SU-DHL-6 (cell line): ENCODE measurements around the gene HDAC2.
A peak's percentile ranks its signal among the peaks of the same experiment; 100 is the strongest.

Experiments
- EZH2phosphoT487 ChIP-seq: fragments of 200-600 bp; sonication (generic), shearing (Covaris generic); conservative IDR thresholded peaks from 2 replicates; pipeline ENCODE4 v1.6.1; 2018; ENCODE audit warnings: mild to moderate bottlenecking, antibody characterized with exemption, low read length, moderate library complexity, mixed read lengths
- TF ChIP-seq, protein P1 (sequence below): fragments of 200-600 bp; sonication (generic); IDR thresholded peaks from one replicate; pipeline ENCODE4 v1.5.1; 2017; ENCODE audit warnings: antibody characterized with exemption, mild to moderate bottlenecking, low read length, moderate library complexity; ENCODE audit not compliant: insufficient read depth, poor library complexity, severe bottlenecking

DNA sequence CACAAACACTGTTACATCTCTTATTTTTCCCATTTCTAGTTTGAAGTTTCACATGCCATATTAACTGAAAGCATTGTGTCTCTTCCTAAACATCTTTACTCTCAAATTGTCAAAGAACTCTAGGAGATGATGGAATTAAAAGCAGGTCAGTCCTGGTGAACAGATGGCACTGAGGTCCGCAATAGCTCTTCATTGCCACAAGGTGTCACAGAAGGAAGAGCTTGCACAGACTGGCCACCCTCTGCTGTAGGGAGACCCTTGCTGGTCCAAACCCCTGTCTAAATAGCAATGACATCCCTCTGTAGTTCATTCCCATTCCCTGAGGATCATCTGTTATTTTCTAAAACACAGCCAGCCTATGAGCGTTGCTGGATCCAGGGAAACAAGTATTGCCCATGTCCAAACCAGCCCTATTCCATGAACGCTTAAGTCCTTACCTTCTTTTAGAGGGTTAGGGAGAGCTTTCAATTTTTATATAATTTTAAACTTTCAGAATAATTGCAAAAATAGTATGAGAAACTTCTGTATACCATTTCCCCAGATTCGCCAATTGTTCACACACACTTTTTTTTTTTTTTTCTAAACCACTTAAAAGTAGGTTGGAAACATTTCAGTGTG, 10.1 kb upstream of the HDAC2 start:
- TF ChIP-seq, protein P1, sequence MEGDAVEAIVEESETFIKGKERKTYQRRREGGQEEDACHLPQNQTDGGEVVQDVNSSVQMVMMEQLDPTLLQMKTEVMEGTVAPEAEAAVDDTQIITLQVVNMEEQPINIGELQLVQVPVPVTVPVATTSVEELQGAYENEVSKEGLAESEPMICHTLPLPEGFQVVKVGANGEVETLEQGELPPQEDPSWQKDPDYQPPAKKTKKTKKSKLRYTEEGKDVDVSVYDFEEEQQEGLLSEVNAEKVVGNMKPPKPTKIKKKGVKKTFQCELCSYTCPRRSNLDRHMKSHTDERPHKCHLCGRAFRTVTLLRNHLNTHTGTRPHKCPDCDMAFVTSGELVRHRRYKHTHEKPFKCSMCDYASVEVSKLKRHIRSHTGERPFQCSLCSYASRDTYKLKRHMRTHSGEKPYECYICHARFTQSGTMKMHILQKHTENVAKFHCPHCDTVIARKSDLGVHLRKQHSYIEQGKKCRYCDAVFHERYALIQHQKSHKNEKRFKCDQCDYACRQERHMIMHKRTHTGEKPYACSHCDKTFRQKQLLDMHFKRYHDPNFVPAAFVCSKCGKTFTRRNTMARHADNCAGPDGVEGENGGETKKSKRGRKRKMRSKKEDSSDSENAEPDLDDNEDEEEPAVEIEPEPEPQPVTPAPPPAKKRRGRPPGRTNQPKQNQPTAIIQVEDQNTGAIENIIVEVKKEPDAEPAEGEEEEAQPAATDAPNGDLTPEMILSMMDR, result peak; percentile 37
- TF ChIP-seq EZH2phosphoT487, result no peak
